Tibial nerve (tissue), 4 donors: ENCODE results near the gene DHRS1. TPM values are rescaled to one million over a fixed set of nuclear protein-coding genes. Genes with fewer than 3 reads are reported as not detected.

Source experiments
- DNase-seq, 2 donors: peaks; one replicate each; pipeline ENCODE4 v3.0.0-alpha.2; 2019; ENCODE audit warnings: low spot score in 2 of 2
- H3K27ac ChIP-seq, 4 donors: fragments of 200-600 bp; sonication (generic) in 3 of 4; one replicate each; pipeline ENCODE4 v1.5.1; 2017 to 2019; ENCODE audit warnings: mild to moderate bottlenecking in 1 of 4
- H3K27me3 ChIP-seq, 2 donors: fragments of 200-600 bp; sonication (generic) in 1 of 2; one replicate each; pipeline versions ENCODE4 v1.5.1 to v1.6.0; 2017 to 2019
- H3K36me3 ChIP-seq, 3 donors: fragments of 200-600 bp; sonication (generic); one replicate each; pipeline ENCODE4 v1.5.1; 2018 to 2019
- H3K4me1 ChIP-seq, 4 donors: fragments of 200-600 bp; sonication (generic) in 3 of 4; one replicate each; pipeline ENCODE4 v1.5.1; 2017 to 2019
- H3K4me3 ChIP-seq, 4 donors: fragments of 200-600 bp; sonication (generic) in 3 of 4; one replicate each; pipeline ENCODE4 v1.5.1; 2017 to 2019; ENCODE audit warnings: mild to moderate bottlenecking in 1 of 4, moderate library complexity in 1 of 4
- H3K9me3 ChIP-seq, 4 donors: fragments of 200-600 bp; sonication (generic) in 3 of 4; one replicate each; pipeline ENCODE4 v1.5.1; 2017 to 2019
- EP300 ChIP-seq, 2 donors: sonication (generic); formaldehyde crosslinking; IDR thresholded peaks; one replicate each; pipeline ENCODE4 v1.6.1; 2017; ENCODE audit warnings: antibody characterized with exemption in 2 of 2, mild to moderate bottlenecking in 1 of 2
- POLR2A ChIP-seq, 2 donors: fragments of 450-650 bp; IDR thresholded peaks; one replicate each; pipeline ENCODE4 v1.6.1; 2017; ENCODE audit warnings: antibody characterized with exemption in 2 of 2, mild to moderate bottlenecking in 2 of 2, moderate library complexity in 2 of 2
- WGBS, 2 donors: methylation state at CpG; one replicate each; pipeline ENCODE4 v1.1.5; 2018; 5-methylcytosine and 5-hydroxymethylcytosine counted together
- total RNA-seq, 4 donors: library from RNA; depleted of rRNA; stranded (reverse); fragments of >200 nt; gene quantifications; one replicate each; pipeline ENCODE4 v1.1.0, GENCODE V29; 2016
- TF ChIP-seq, protein P1 (sequence below), 5 experiments: fragments of 200-600 bp in 3 of 5; fragments of 450-650 bp in 2 of 5; sonication (generic) in 3 of 5; IDR thresholded peaks; one replicate each; pipeline ENCODE4 v1.5.1; 2016 to 2019; ENCODE audit warnings: antibody characterized with exemption in 5 of 5, mild to moderate bottlenecking in 3 of 5, moderate library complexity in 2 of 5

DHRS1 gene
- total RNA-seq, 4 donors from 2014 or later, result 15.7 to 43.5 (median 22.6) TPM

DNA sequence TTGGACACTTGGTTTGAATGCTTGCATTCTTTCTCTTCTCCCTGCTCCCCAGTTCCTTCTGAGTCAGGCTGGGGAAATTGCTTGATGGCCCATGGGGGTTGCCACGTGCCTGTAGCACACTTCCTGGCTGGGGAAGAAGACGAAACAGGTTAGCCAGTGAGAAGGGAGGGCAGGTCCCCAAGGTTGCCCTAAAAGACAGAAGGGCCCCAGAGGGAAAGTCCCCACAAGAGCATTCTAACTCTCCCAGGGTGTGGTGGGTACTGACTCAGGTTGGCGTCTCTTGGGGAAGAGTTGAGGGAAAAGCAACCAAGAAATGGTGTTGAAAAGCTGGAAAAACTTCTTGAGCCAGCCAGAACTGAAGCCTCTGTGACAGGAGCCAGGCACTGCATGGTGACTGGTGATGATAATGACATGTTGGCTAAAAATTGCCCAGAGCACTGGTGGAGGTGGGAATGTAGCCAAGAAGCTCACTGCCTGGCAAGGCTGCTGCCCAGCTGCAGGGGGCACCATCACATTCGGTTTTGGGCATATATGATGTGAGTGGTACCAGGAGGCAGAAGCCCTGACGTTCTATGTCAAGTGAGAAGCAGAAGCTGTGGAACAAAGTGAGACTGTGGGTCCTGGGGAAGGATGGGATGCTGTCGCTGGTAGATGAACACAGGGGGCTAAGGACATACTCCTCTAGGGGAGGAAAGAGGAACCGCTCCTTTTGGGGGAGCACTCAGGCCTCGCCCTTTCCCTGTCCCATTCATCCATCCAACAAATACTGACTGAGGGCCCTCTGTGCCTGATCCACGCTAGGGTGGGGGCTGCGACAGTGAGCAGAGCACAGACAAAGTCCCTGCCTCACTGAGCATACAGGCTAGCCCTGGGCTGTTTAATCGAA is 20.0 kb downstream of the DHRS1 start:
- Histone ChIP-seq H3K36me3 (no peaks in the 10 kb centered on the region), H3K4me1 (peaks cover 0 to 39% (median 11%) of the 10 kb centered on the region in 4 donors), H3K27me3 (no peaks in the 10 kb centered on the region), H3K4me3 (no peak overlapping the region), H3K27ac (peak overlapping the region in 2 of 4 donors; percentile 12 to 63), H3K9me3 (no peaks in the 10 kb centered on the region)
- DNase-seq, result no peak
- WGBS, 2 donors, result 67 to 72% methylated on average over 10 to 11 of the region's 11 CpGs
- TF ChIP-seq, protein P1, sequence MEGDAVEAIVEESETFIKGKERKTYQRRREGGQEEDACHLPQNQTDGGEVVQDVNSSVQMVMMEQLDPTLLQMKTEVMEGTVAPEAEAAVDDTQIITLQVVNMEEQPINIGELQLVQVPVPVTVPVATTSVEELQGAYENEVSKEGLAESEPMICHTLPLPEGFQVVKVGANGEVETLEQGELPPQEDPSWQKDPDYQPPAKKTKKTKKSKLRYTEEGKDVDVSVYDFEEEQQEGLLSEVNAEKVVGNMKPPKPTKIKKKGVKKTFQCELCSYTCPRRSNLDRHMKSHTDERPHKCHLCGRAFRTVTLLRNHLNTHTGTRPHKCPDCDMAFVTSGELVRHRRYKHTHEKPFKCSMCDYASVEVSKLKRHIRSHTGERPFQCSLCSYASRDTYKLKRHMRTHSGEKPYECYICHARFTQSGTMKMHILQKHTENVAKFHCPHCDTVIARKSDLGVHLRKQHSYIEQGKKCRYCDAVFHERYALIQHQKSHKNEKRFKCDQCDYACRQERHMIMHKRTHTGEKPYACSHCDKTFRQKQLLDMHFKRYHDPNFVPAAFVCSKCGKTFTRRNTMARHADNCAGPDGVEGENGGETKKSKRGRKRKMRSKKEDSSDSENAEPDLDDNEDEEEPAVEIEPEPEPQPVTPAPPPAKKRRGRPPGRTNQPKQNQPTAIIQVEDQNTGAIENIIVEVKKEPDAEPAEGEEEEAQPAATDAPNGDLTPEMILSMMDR (IDR thresholded peaks at IDR 0.05), result peak in 1 of 5 experiments; percentile 18
- no peak for TF ChIP-seq POLR2A (IDR thresholded peaks at IDR 0.05)

DNA sequence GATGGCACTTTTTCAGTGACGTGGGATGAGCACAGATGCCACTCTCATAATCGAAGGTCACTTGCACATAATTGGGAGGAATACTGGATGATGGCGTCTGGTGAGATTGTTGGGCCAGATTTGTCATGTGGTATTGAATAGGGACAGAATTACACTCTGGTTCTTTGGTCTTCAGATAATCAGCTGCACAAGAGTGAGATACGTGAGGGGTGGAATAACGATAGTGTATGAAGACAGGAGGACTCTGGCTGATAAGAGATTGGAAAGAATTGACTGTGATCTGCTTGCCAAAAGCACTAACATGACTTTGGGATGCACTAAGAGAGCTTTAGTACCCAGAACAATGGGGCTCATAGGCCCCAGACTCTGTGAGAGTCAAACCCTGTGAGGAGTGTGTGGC is 21.2 kb downstream of the DHRS1 start:
- H3K27me3 ChIP-seq, result no peaks in the 10 kb centered on the region
- no peaks in the 10 kb centered on the region for H3K36me3 ChIP-seq
- peaks cover 0 to 34% (median 14%) of the 10 kb centered on the region in 4 donors for H3K4me1 ChIP-seq
- WGBS, 2 donors, result 93 to 94% methylated on average over 5 of the region's 5 CpGs
- H3K9me3 ChIP-seq, result no peaks in the 10 kb centered on the region
- no peak overlapping the region for H3K4me3 ChIP-seq
- no peak for DNase-seq
- TF ChIP-seq, protein P1 (IDR thresholded peaks at IDR 0.05), result no peak
- TF ChIP-seq POLR2A (IDR thresholded peaks at IDR 0.05), result no peak
- TF ChIP-seq EP300 (IDR thresholded peaks at IDR 0.05), result no peak
- H3K27ac ChIP-seq, result no peak overlapping the region

DNA sequence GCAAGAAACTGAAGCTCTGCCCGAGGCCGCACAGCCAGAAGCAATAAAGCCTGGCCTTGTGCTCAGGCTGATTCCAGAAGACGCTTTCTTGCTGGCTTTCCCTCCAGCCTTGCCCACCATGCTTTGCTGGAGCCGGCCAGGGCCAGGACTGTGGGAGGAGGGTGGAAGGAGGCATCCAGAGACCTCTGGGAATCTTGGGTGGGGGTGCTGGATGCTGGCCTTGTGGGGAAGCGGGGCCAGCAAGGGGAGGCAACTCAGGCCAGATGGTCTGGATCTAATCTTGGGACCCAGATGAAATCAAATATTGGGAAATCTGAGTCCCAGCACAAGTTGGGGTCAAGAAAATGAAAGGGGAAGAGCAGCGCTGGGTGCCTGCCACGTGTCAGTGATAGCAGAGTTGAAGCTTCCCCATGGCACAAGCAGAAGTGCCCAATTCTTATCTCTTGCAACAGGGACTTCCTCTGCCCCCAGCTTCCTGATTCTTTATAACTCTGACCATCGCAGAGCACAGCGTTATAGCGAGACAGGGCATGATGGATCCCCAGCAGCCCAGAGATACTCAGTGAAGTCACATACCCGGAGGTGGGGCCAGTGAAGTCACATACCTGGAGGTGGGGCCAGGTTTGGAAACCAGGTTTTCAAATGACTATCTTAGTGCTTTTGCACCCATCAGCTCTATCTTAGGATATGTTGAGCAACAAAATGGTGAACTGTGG is 21.8 kb downstream of the DHRS1 start:
- H3K9me3 ChIP-seq, result no peaks in the 10 kb centered on the region
- 68 to 74% methylated on average over 11 of the region's 11 CpGs for WGBS, 2 donors
- no peak for DNase-seq
- peak overlapping the region in 2 of 4 donors; percentile 13 to 62 for H3K27ac ChIP-seq
- no peak overlapping the region for H3K4me3 ChIP-seq
- peak in 1 of 2 donors; percentile 45 for TF ChIP-seq EP300 (IDR thresholded peaks at IDR 0.05)
- no peak for TF ChIP-seq POLR2A (IDR thresholded peaks at IDR 0.05)
- TF ChIP-seq, protein P1 (IDR thresholded peaks at IDR 0.05), result no peak
- no peaks in the 10 kb centered on the region for H3K36me3 ChIP-seq
- H3K27me3 ChIP-seq, result no peaks in the 10 kb centered on the region
- peaks cover 0 to 37% (median 14%) of the 10 kb centered on the region in 4 donors for H3K4me1 ChIP-seq

DNA sequence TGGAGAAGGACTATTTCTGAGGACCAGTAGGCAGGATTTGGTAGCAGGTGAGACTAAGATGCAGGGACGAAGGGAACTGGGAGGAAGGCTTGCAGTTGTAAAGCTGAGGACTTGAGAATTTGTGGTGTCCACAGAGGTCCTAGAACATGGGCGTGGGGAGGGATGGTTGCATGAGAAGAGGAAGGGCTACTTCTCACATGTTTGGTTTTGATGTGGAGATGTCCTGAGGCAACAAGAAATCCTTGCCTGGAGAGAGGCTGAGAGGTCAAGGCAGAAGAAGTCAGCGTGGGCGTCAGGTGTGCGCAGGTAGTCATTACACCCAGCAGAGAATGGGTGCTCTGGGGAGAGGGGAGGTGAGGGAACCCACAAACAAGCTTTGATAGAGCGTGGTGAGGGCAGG is 22.5 kb downstream of the DHRS1 start:
- H3K9me3 ChIP-seq, result no peaks in the 10 kb centered on the region
- DNase-seq, result no peak
- no peaks in the 10 kb centered on the region for H3K36me3 ChIP-seq
- TF ChIP-seq, protein P1 (IDR thresholded peaks at IDR 0.05), result no peak
- no peak for TF ChIP-seq POLR2A (IDR thresholded peaks at IDR 0.05)
- H3K27me3 ChIP-seq, result no peaks in the 10 kb centered on the region
- 83 to 84% methylated on average over 6 of the region's 6 CpGs for WGBS, 2 donors
- no peak overlapping the region for H3K4me3 ChIP-seq
- H3K27ac ChIP-seq, result peak overlapping the region in 2 of 4 donors; percentile 13 to 62
- peaks cover 0 to 42% (median 14%) of the 10 kb centered on the region in 4 donors for H3K4me1 ChIP-seq

DNA sequence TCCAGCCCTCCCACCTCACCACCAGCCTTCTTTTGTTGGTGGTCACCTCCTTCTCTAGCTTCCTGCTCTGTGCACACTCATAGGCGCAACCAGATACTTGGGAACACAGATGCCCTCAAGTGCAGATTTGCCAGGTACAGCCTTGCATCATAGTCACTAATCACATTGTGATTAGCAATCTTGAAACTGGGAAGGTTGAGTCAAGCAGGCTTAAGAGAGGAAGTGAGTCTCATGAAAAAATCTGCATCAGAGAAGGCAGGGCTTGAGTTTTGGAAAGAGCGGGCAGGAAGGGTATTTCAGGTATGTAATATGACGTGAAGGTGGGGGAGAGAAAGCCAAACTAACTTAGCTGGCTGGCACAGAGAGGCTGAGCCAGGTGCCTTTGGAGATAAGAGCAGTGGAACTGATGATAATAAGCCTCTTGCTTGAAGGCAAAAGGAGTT is 25.5 kb downstream of the DHRS1 start:
- peak overlapping the region in 1 of 4 donors; percentile 10 for H3K27ac ChIP-seq
- no peak for TF ChIP-seq POLR2A (IDR thresholded peaks at IDR 0.05)
- TF ChIP-seq, protein P1 (IDR thresholded peaks at IDR 0.05), result no peak
- peak in 1 of 2 donors; percentile 26 for TF ChIP-seq EP300 (IDR thresholded peaks at IDR 0.05)

More for the DNA sequence above, 25.5 kb downstream of the DHRS1 start:
- 81 to 85% methylated on average over 3 of the region's 3 CpGs for WGBS, 2 donors
- no peak overlapping the region for H3K4me3 ChIP-seq
- DNase-seq, result no peak
- no peaks in the 10 kb centered on the region for H3K27me3 ChIP-seq
- peaks cover 0 to 11% (median 0%) of the 10 kb centered on the region in 3 donors for H3K36me3 ChIP-seq
- H3K4me1 ChIP-seq, result peaks cover 0 to 29% (median 17%) of the 10 kb centered on the region in 4 donors
- no peaks in the 10 kb centered on the region for H3K9me3 ChIP-seq
